GM19099 (cell line): Measurements from ENCODE around the gene ADAMTS15.

Source experiments
- POLR2A ChIP-seq: IDR thresholded peaks from 3 replicates; pipeline ENCODE4 v1.6.1; 2011; ENCODE audit warnings: low read depth; ENCODE audit not compliant: insufficient read length; ENCODE audit errors: extremely low read depth

ADAMTS15 gene

GRCh38 chr11:130457623-130458409 lies 9.4 kb downstream of the ADAMTS15 start:
- TF ChIP-seq POLR2A = no peak

DNA sequence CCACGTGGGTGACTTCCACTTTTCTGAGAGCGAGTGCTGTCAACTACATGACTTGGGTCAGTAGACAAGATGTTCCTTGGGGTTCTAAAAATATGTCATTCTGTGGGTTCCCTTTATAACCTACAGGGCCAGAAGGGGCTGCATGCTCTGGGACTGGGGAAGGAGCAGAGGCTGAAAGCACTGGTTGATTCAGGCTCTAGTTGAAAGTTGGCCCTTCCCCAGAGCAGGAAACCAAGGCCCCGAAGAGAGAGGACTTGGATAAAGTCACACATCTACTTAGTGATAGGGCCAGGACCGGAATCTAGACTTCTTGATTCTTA lies 9.9 kb downstream of the ADAMTS15 start:
- no peak for TF ChIP-seq POLR2A

DNA sequence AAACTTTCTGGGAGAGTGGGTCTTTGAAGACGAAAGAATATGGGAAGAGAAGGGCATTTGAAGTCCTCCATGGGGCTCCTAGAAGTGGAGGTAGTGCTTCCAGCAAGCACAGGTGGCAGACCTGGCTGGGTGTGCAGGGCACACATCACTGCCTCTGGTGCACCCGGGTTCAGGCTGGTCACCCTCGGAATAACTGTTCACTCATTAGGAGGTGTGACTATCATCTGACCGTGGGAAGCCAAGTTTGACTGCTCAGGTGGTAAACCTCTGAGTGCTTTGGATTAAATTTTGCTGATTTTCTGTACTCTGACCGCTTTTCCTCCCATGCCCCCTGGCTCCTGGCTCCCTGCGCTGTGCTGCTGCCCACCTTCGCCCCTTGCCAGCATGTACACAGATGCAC lies 11.1 kb downstream of the ADAMTS15 start:
- TF ChIP-seq POLR2A = no peak

DNA sequence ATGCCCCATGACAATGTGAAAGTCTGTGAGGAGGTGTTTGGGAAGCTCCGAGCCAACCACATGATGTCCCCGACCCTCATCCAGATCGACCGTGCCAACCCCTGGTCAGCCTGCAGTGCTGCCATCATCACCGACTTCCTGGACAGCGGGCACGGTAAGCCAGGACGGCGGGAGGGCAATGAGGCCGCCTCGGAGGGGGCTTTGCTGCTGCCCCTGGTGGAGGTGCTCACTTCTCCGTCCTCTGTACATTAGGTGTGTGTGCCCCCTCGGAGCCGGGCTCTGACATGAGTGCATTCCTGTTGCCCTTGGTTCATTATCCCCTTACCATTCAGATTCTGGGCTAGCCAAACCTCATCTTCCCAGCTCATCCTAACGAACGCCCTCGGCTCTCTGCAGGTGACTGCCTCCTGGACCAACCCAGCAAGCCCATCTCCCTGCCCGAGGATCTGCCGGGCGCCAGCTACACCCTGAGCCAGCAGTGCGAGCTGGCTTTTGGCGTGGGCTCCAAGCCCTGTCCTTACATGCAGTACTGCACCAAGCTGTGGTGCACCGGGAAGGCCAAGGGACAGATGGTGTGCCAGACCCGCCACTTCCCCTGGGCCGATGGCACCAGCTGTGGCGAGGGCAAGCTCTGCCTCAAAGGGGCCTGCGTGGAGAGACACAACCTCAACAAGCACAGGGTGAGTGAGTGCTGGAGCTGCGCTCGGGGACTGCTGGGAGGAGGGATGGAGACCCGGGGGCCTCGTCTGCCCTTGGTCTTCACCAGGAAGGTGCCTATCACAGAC lies 13.8 kb downstream of the ADAMTS15 start:
- TF ChIP-seq POLR2A = no peak

GRCh38 chr11:130462931-130463330 lies 14.5 kb downstream of the ADAMTS15 start:
- no peak for TF ChIP-seq POLR2A

GRCh38 chr11:130464291-130464812 lies 15.9 kb downstream of the ADAMTS15 start:
- no peak for TF ChIP-seq POLR2A

DNA sequence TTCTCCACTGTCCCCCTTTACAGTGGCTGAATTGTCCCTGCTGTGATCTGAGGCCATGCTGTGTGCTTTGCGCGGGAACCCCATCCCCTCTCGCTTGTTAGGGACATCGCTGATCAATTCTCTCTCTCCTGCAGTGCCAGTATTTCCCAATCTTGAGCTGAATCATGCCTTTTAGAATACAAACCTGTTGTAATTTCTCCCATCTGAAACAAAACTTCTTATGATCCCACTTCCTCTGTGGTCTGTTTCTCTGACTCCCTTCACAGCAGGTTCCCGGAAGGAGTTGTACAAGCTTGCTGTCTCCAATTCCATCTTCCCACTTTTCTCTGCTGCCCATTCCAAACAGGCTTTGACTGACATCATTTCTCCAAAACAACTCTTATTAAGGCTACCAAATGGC lies 16.8 kb downstream of the ADAMTS15 start:
- no peak for TF ChIP-seq POLR2A

DNA sequence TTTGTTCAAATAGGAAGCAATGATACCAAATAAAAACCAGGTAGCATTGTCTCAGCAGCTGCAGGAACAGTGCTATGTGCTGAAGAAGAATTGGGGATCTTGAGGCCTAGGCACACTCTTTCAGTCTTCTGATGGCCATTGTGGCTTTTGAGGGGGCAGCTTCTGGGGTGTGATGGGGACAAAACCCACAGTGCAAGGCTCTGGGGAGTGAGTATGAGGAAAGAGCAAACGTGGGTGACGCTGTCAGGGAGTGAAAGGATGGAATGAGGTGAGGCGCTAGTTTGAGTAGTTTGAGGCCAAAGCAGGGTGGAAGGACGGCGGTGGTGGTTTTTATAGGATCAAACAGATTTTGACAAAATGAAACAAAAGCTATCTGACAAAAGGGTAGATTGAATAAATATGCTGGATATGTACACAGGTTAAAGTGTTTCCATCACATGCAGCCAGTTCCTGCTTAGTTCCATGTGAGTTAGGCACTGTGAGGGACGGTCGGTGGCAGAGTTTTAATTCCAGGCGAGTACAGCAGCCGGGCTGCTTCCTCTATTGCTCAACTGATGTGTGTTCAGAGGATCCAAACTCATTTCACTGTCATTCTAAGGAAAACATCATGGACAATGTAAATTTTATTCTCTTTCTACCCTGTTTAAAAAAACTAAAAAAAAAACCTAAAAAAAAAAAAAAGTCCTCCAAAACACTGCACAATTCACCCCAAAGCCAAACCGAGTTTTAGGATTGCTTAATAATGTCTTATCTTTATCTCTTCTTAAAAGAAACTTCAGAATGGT lies 18.9 kb downstream of the ADAMTS15 start:
- no peak for TF ChIP-seq POLR2A

DNA sequence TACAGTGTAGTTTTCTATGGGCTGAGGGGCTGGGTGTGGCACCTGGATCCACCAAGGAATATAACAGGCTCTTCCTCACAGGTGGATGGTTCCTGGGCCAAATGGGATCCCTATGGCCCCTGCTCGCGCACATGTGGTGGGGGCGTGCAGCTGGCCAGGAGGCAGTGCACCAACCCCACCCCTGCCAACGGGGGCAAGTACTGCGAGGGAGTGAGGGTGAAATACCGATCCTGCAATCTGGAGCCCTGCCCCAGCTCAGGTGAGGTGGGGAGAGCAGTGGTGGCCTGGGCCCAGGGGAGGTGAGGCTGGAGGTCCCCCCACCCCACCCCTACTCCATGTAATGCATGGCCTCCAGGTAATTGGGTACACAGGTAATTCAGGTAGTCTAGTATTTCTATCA lies 20.7 kb downstream of the ADAMTS15 start:
- no peak for TF ChIP-seq POLR2A

DNA sequence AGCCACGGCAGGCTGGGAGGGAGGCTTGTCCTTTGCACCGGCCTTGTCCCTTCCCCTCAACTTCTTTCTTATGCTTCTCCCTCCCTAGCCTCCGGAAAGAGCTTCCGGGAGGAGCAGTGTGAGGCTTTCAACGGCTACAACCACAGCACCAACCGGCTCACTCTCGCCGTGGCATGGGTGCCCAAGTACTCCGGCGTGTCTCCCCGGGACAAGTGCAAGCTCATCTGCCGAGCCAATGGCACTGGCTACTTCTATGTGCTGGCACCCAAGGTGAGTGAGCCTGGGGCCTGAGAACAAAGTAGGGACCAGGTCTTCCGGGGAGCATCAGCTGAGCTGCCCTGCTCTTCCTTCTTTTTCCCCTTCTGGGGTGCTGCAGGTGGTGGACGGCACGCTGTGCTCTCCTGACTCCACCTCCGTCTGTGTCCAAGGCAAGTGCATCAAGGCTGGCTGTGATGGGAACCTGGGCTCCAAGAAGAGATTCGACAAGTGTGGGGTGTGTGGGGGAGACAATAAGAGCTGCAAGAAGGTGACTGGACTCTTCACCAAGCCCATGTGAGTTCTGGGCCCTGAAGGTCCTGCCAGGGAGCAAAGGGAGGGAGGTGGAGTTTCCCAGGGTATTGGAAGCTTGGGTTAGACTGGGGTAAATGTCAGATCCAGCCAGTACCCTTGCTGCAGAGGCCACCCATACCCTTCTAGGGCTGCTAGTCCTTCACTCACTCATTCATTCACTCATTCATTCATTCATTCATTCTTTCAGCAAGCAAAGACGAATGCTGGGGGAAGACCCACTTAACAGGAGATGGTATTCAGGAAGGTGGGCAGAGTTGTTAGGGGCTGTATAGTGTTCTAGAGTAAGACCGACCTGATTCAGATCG lies 22.6 kb downstream of the ADAMTS15 start:
- no peak for TF ChIP-seq POLR2A

DNA sequence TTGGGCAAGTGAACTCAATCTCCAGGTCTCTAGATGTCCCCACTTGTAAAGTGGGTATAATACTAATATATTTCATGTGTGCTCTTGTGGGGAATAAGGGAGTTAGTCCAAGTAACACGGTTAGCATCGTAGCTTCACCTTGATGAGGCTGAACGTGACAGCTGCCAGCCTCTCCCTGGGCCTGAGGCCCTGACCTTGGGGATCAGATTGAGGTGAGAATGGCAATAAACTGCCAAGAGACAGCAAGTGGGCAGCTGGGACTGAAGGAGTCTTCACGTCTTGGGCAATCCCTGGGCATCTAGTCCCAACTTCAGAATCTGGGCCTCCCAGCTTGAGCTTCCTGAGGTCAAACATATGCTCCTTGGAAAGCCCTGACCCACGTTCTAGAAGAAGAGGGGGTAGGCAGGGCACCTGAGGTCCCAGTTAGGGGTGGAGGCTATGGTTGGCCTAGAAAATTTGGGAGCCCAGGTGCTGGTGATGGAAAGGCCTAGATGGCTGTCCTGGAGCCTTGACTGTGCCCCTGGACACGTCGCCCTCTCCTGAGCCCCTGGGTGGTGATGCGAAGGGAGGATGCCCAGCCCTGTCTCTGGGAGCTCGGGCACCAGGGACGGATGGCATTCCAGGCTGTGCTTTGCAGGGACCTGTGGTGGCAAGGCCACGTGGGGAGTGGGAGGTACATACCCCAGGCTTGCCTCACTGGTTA lies 23.4 kb downstream of the ADAMTS15 start:
- TF ChIP-seq POLR2A = no peak

DNA sequence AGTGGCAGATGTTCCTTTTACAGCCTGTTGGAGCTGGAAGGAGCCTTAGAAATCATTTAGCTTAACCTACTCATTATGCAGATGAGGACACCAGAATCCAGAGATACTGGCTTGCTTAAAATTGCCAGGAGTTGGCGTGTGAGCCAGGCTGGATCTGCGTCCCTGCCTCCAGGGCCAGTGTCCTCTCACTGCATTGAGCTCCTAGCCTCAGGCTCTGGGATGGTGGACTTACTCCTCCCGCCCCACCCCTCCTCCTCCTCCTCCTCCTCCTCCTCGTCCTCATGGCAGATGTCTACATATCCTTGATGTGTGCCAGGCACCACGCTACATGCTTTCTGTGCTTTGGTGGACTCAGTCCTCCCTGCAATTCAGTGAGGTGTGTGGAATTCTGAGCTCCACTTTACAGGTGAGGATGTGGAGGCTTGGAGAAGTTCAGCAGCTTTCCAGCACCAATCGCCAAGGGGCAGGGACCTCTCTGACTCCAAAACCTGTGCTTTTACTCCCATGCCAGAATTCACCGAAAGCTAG lies 24.1 kb downstream of the ADAMTS15 start:
- TF ChIP-seq POLR2A = no peak

GRCh38 chr11:130473056-130473794 lies 24.8 kb downstream of the ADAMTS15 start:
- TF ChIP-seq POLR2A = no peak

- TF ChIP-seq POLR2A = no peak
Measured at GRCh38 chr11:130473795-130474377, 25.4 kb downstream of the ADAMTS15 start.
